ENCODE data around the gene JPH2.
"Not testable (repeated sequence)": the region's sequence is repeated elsewhere in the genome, so short reads cannot be mapped to it uniquely, and the experiment has no call there.

The JPH2 gene

GRCh38 chr20:44211177-44212039 is 24.4 kb upstream of the JPH2 start:
- DNase-seq (ENCODE audit: low read depth) = no peak

- DNase-seq (ENCODE audit: low read depth) = peak; percentile 96
Observed at GRCh38 chr20:44210406-44211176, 23.6 kb upstream of the JPH2 start, which contains the start of gene OSER1. TSS of gene OSER1 (minus strand) at chr20:44210771. CDS start at chr20:44206957, 3,814 bp downstream.

GRCh38 chr20:44209686-44210405 is 22.9 kb upstream of the JPH2 start:
- no peak for DNase-seq (ENCODE audit: low read depth)

GRCh38 chr20:44208770-44209169 is 21.8 kb upstream of the JPH2 start:
- DNase-seq (ENCODE audit: low read depth) = no peak

- DNase-seq (ENCODE audit: low read depth) = no peak
Observed at GRCh38 chr20:44208165-44208564, 21.2 kb upstream of the JPH2 start.

- DNase-seq (ENCODE audit: low read depth) = no peak
Observed at GRCh38 chr20:44207126-44207723, 20.2 kb upstream of the JPH2 start.

GRCh38 chr20:44206132-44206531 is 19.1 kb upstream of the JPH2 start:
- no peak for DNase-seq (ENCODE audit: low read depth)

- DNase-seq (ENCODE audit: low read depth) = no peak
Observed at GRCh38 chr20:44204832-44205215, 17.8 kb upstream of the JPH2 start.

GRCh38 chr20:44204156-44204831 is 17.3 kb upstream of the JPH2 start:
- peak; percentile 95 for DNase-seq (ENCODE audit: low read depth)

GRCh38 chr20:44203161-44203560 is 16.2 kb upstream of the JPH2 start:
- no peak for DNase-seq (ENCODE audit: low read depth)

GRCh38 chr20:44200983-44201382 is 14.0 kb upstream of the JPH2 start:
- DNase-seq (ENCODE audit: low read depth) = no peak

GRCh38 chr20:44200371-44200770 is 13.4 kb upstream of the JPH2 start:
- DNase-seq (ENCODE audit: low read depth) = no peak

GRCh38 chr20:44199877-44200276 is 12.9 kb upstream of the JPH2 start:
- DNase-seq (ENCODE audit: low read depth) = no peak

- DNase-seq (ENCODE audit: low read depth) = no peak
Observed at GRCh38 chr20:44198872-44199271, 11.9 kb upstream of the JPH2 start.

- no peak for DNase-seq (ENCODE audit: low read depth)
Observed at GRCh38 chr20:44196271-44196670, 9.3 kb upstream of the JPH2 start.

GRCh38 chr20:44195605-44196004 is 8.6 kb upstream of the JPH2 start:
- DNase-seq (ENCODE audit: low read depth) = no peak

- no peak for DNase-seq (ENCODE audit: low read depth)
Observed at GRCh38 chr20:44193801-44194200, 6.8 kb upstream of the JPH2 start.

- DNase-seq (ENCODE audit: low read depth) = not testable (repeated sequence)
Observed at GRCh38 chr20:44191640-44192039, 4.7 kb upstream of the JPH2 start.

GRCh38 chr20:44190197-44190852 is 3.3 kb upstream of the JPH2 start:
- DNase-seq (ENCODE audit: low read depth) = peak; percentile 81

- no peak for DNase-seq (ENCODE audit: low read depth)
Observed at GRCh38 chr20:44188752-44189151, 1.8 kb upstream of the JPH2 start.

Measured in HS-5 (cell line).